Lung microvascular endothelial cell (primary cell): Measurements from ENCODE around the gene MGAT5B. TPM values are rescaled to one million over a fixed set of nuclear protein-coding genes. Genes with fewer than 3 reads are reported as not detected.

Source experiments
- DNase-seq, 2 donors: peaks; one replicate each; pipeline versions ENCODE4 v3.0.0 to v3.0.0-alpha.2; 2010; ENCODE audit warnings: low read depth in 2 of 2
- total RNA-seq: library from RNA; depleted of rRNA; stranded (reverse); fragments of >200 nt; gene quantifications from 2 replicates; pipeline ENCODE4 v1.2.1, GENCODE V29; 2014

MGAT5B gene
- total RNA-seq, 1 donor from 2014 or later = 0.20 TPM

- no peak for DNase-seq
These were observed 36.8 kb downstream of the MGAT5B start for GRCh38 chr17:76905036-76905435.

GRCh38 chr17:76905836-76906235 is 37.6 kb downstream of the MGAT5B start:
- no peak for DNase-seq

GRCh38 chr17:76906463-76906862 is 38.3 kb downstream of the MGAT5B start:
- DNase-seq = no peak

- no peak for DNase-seq
These were observed 39.1 kb downstream of the MGAT5B start for GRCh38 chr17:76907352-76907751.

- DNase-seq = peak; percentile 49 to 53
These were observed 42.0 kb downstream of the MGAT5B start for GRCh38 chr17:76909971-76910760.

GRCh38 chr17:76911299-76912017 is 43.3 kb downstream of the MGAT5B start:
- DNase-seq = no peak

GRCh38 chr17:76912421-76913164 is 44.4 kb downstream of the MGAT5B start:
- DNase-seq = no peak

- DNase-seq = no peak
These were observed 46.7 kb downstream of the MGAT5B start for GRCh38 chr17:76914937-76915336.

- DNase-seq = no peak
These were observed 47.8 kb downstream of the MGAT5B start for GRCh38 chr17:76915840-76916510.

- no peak for DNase-seq
These were observed 49.6 kb downstream of the MGAT5B start for GRCh38 chr17:76917829-76918228.

GRCh38 chr17:76918811-76919210 is 50.6 kb downstream of the MGAT5B start:
- no peak for DNase-seq

GRCh38 chr17:76920364-76921139 is 52.3 kb downstream of the MGAT5B start:
- DNase-seq = no peak

GRCh38 chr17:76921340-76922036 is 53.3 kb downstream of the MGAT5B start:
- no peak for DNase-seq

GRCh38 chr17:76922084-76922483 is 53.9 kb downstream of the MGAT5B start:
- DNase-seq = no peak

- no peak for DNase-seq
These were observed 54.8 kb downstream of the MGAT5B start for GRCh38 chr17:76922967-76923366.

- no peak for DNase-seq
These were observed 55.3 kb downstream of the MGAT5B start for GRCh38 chr17:76923491-76923890.

GRCh38 chr17:76924345-76925342 is 56.4 kb downstream of the MGAT5B start:
- DNase-seq = no peak

- no peak for DNase-seq
These were observed 57.3 kb downstream of the MGAT5B start for GRCh38 chr17:76925441-76925891.
